GM18507 (cell line): ENCODE results near the gene HTRA1.

Experiments
- DNase-seq: peaks from one replicate; pipeline ENCODE4 v3.0.0; 2011; ENCODE audit warnings: low read depth; ENCODE audit not compliant: insufficient read length; ENCODE audit errors: extremely low spot score
- FAIRE-seq: peaks from 2 replicates; lab custom pipeline; 2011; peaks lifted over from hg19 to GRCh38; lab: Jason Lieb, UNC

Gene HTRA1

GRCh38 chr10:122461367-122461728 lies at the start of gene HTRA1:
Gene HTRA1, plus strand, starts transcription at chr10:122461553. Its CDS starts 100 bp downstream, at chr10:122461653.
- DNase-seq (no peak), FAIRE-seq (no peak)

GRCh38 chr10:122413327-122413726 lies 48.0 kb upstream of the HTRA1 start:
- no peak for FAIRE-seq

GRCh38 chr10:122417667-122418066 lies 43.7 kb upstream of the HTRA1 start:
- no peak for FAIRE-seq

More at GRCh38 chr10:122413327-122413726, 48.0 kb upstream of the HTRA1 start:
- no peak for DNase-seq

GRCh38 chr10:122419016-122419415 lies 42.3 kb upstream of the HTRA1 start:
- FAIRE-seq: no peak
- DNase-seq: no peak

More at GRCh38 chr10:122417667-122418066, 43.7 kb upstream of the HTRA1 start:
- no peak for DNase-seq

- DNase-seq (no peak), FAIRE-seq (no peak)
Observed at GRCh38 chr10:122419876-122420623, 41.3 kb upstream of the HTRA1 start.

- DNase-seq (no peak), FAIRE-seq (no peak)
Observed at GRCh38 chr10:122420624-122421007, 40.7 kb upstream of the HTRA1 start.

GRCh38 chr10:122421054-122421625 lies 40.2 kb upstream of the HTRA1 start:
- DNase-seq (no peak), FAIRE-seq (no peak)

GRCh38 chr10:122421742-122422141 lies 39.6 kb upstream of the HTRA1 start:
- DNase-seq (no peak), FAIRE-seq (no peak)

- DNase-seq (no peak), FAIRE-seq (no peak)
Observed at GRCh38 chr10:122422266-122422989, 38.9 kb upstream of the HTRA1 start.

GRCh38 chr10:122424059-122424458 lies 37.3 kb upstream of the HTRA1 start:
- DNase-seq (no peak), FAIRE-seq (no peak)

GRCh38 chr10:122426829-122427228 lies 34.5 kb upstream of the HTRA1 start:
- FAIRE-seq (no peak), DNase-seq (no peak)

GRCh38 chr10:122427280-122427679 lies 34.1 kb upstream of the HTRA1 start:
- FAIRE-seq: no peak
- no peak for DNase-seq

GRCh38 chr10:122435212-122435827 lies 26.0 kb upstream of the HTRA1 start:
- DNase-seq (no peak), FAIRE-seq (peak; percentile 73)

- DNase-seq (no peak), FAIRE-seq (no peak)
Observed at GRCh38 chr10:122441961-122442360, 19.4 kb upstream of the HTRA1 start.

GRCh38 chr10:122445469-122445868 lies 15.9 kb upstream of the HTRA1 start:
- DNase-seq (no peak), FAIRE-seq (no peak)

- FAIRE-seq: no peak
- no peak for DNase-seq
Observed at GRCh38 chr10:122445904-122446303, 15.4 kb upstream of the HTRA1 start.

GRCh38 chr10:122446668-122447423 lies 14.5 kb upstream of the HTRA1 start:
- no peak for DNase-seq
- no peak for FAIRE-seq

GRCh38 chr10:122448600-122448999 lies 12.8 kb upstream of the HTRA1 start:
- FAIRE-seq: no peak

GRCh38 chr10:122449153-122449552 lies 12.2 kb upstream of the HTRA1 start:
- FAIRE-seq (no peak), DNase-seq (no peak)

More at GRCh38 chr10:122448600-122448999, 12.8 kb upstream of the HTRA1 start:
- DNase-seq: no peak
